ENCODE data around the gene IL10.
A peak's percentile ranks its signal among the peaks of the same experiment; 100 is the strongest.
"Not testable (repeated sequence)": the region's sequence is repeated elsewhere in the genome, so short reads cannot be mapped to it uniquely, and the experiment has no call there.

IL10 gene

DNA sequence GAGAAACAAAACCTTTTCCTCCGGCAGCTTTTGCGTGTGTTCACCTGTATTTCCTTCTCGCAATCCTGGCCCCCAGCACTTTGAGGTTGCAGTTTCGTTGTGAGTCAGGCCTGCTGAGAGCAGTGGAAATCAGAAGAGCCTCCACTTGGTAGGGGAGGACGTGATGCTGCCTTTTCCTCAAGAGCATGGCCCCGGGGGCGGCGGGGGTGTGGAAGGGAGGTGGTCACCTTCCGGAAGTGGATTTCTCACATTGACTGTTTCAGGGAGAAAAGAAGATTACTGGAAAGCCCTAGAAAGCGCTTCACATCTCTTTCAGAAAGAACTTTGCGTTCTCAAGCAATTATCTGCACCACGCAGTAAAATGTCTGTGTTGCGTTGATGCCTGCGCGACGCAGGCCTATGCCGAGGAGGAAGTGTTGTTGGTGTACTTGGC lies 12.2 kb upstream of the IL10 start:
- Mint-ChIP-seq H3K36me3 (ENCODE audit: low read depth) (no peaks in the 10 kb centered on the region), H3K27me3 (peaks cover 11% of the 10 kb centered on the region), H3K4me3 (peak overlapping the region; percentile 44), H3K9me3 (no peaks in the 10 kb centered on the region), H3K27ac (peak overlapping the region; percentile 91), H3K4me1 (ENCODE audit: low read depth) (peaks cover 70% of the 10 kb centered on the region)
- DNase-seq, result peak; percentile 90

DNA sequence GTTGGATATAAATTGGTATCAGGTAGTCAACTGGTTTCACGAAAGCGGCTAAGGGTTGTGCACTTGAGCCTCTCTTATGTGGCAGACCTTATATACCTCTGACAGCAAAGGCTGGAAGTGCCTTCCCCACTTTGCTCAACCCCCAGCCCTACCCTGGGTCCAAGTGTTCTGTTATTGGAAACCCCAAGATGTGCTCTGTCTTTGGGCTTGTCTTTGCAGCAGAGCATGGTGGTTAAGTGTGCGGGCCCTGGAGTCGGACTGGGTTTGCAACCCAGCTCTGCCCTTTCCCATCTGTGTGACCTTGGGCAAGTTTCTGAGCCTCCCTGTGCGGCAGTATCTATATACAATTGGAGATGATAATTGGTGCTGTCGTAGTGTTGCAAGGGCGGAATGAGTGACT lies 11.2 kb upstream of the IL10 start:
- Mint-ChIP-seq H3K27me3 (peaks cover 5% of the 10 kb centered on the region), H3K9me3 (no peaks in the 10 kb centered on the region), H3K4me3 (no peak overlapping the region), H3K4me1 (ENCODE audit: low read depth) (peaks cover 66% of the 10 kb centered on the region), H3K27ac (peak overlapping the region; percentile 57), H3K36me3 (ENCODE audit: low read depth) (no peaks in the 10 kb centered on the region)
- no peak for DNase-seq

DNA sequence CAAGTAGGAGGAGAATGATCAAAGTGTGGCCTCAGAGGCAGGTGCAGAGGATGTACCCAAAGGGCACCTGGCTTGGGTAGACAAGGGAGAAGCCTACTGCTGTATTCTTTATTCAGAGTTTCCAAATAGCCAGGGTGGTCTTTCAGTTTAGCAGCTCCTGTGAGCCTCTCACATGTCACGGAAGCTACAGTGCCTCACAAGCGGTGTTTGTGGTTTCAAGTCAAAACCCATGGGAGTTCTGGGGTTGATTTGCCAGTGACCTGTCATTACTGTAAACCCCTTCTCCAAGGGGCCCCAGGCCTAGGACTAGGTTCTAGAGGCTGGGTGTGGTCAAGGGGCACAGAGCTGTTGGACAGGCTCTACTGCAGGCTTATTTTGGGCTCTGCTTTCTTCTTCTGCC lies 10.2 kb upstream of the IL10 start:
- H3K27me3 Mint-ChIP-seq, result peaks cover 5% of the 10 kb centered on the region
- peak overlapping the region; percentile 6 for H3K4me3 Mint-ChIP-seq
- DNase-seq, result peak; percentile 58
- peak overlapping the region; percentile 55 for H3K27ac Mint-ChIP-seq
- H3K36me3 Mint-ChIP-seq (ENCODE audit: low read depth), result no peaks in the 10 kb centered on the region
- no peaks in the 10 kb centered on the region for H3K9me3 Mint-ChIP-seq
- peaks cover 57% of the 10 kb centered on the region for H3K4me1 Mint-ChIP-seq (ENCODE audit: low read depth)

GRCh38 chr1:206779638-206780037 lies 7.3 kb upstream of the IL10 start:
- Mint-ChIP-seq H3K4me1 (ENCODE audit: low read depth) (peaks cover 32% of the 10 kb centered on the region), H3K4me3 (no peak overlapping the region), H3K36me3 (ENCODE audit: low read depth) (no peaks in the 10 kb centered on the region), H3K27me3 (no peaks in the 10 kb centered on the region), H3K27ac (no peak overlapping the region), H3K9me3 (no peaks in the 10 kb centered on the region)
- DNase-seq, result no peak

GRCh38 chr1:206778911-206779310 lies 6.6 kb upstream of the IL10 start:
- peaks cover 32% of the 10 kb centered on the region for H3K4me1 Mint-ChIP-seq (ENCODE audit: low read depth)
- H3K27me3 Mint-ChIP-seq; DNase-seq; H3K9me3 Mint-ChIP-seq; H3K36me3 Mint-ChIP-seq (ENCODE audit: low read depth); H3K4me3 Mint-ChIP-seq; H3K27ac Mint-ChIP-seq: not testable (repeated sequence)

DNA sequence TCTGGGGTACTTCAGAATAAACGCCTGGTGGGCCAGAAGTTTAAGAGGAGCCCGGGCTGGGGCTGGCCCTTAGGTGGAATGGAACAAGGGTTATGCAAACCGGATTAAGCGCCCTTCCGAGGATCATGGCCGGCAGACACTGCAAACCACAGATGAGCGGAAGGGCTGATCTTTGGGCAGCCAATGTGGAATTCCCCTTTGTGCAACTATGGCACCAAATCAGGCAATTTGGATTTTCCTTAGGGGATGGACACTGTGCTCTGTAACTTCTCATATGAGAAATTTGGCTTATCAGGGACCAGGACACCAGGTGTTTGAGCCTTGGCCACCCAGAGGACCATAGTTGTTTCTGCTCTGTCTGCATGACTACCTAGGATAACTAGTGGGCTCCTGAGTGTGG lies 5.7 kb upstream of the IL10 start:
- Mint-ChIP-seq H3K4me3 (no peak overlapping the region), H3K4me1 (ENCODE audit: low read depth) (peaks cover 31% of the 10 kb centered on the region), H3K27ac (no peak overlapping the region), H3K27me3 (no peaks in the 10 kb centered on the region), H3K36me3 (ENCODE audit: low read depth) (no peaks in the 10 kb centered on the region), H3K9me3 (no peaks in the 10 kb centered on the region)
- no peak for DNase-seq

- DNase-seq, result no peak
- Mint-ChIP-seq H3K4me1 (ENCODE audit: low read depth) (peaks cover 34% of the 10 kb centered on the region), H3K4me3 (no peak overlapping the region), H3K27me3 (peaks cover 12% of the 10 kb centered on the region), H3K9me3 (no peaks in the 10 kb centered on the region), H3K27ac (no peak overlapping the region), H3K36me3 (ENCODE audit: low read depth) (no peaks in the 10 kb centered on the region)
These were observed 3.9 kb upstream of the IL10 start for GRCh38 chr1:206776229-206776628.

GRCh38 chr1:206774093-206774492 lies 1.8 kb upstream of the IL10 start:
- no peaks in the 10 kb centered on the region for H3K36me3 Mint-ChIP-seq (ENCODE audit: low read depth)
- no peak overlapping the region for H3K27ac Mint-ChIP-seq
- H3K9me3 Mint-ChIP-seq, result no peaks in the 10 kb centered on the region
- H3K4me1 Mint-ChIP-seq (ENCODE audit: low read depth), result peaks cover 56% of the 10 kb centered on the region
- DNase-seq, result no peak
- no peak overlapping the region for H3K4me3 Mint-ChIP-seq
- H3K27me3 Mint-ChIP-seq, result peaks cover 20% of the 10 kb centered on the region

GRCh38 chr1:206771338-206771692 lies 979 bp downstream of the IL10 start:
- Mint-ChIP-seq H3K27ac (no peak overlapping the region), H3K4me3 (peak overlapping the region; percentile 46), H3K36me3 (ENCODE audit: low read depth) (no peaks in the 10 kb centered on the region), H3K9me3 (no peaks in the 10 kb centered on the region), H3K27me3 (peaks cover 20% of the 10 kb centered on the region), H3K4me1 (ENCODE audit: low read depth) (peaks cover 80% of the 10 kb centered on the region)
- no peak for DNase-seq

GRCh38 chr1:206770531-206771337 lies 1.6 kb downstream of the IL10 start, which contains the start of gene IL19:
IL19 (plus strand) TSS chr1:206770773; CDS start chr1:206836663, 65,890 bp downstream.
- Mint-ChIP-seq H3K9me3 (no peaks in the 10 kb centered on the region), H3K4me3 (peak within 1 kb of the TSS; percentile 46), H3K27ac (peak within 1 kb of the TSS; percentile 73), H3K4me1 (ENCODE audit: low read depth) (peaks cover 86% of the 10 kb centered on the region), H3K27me3 (peaks cover 20% of the 10 kb centered on the region), H3K36me3 (ENCODE audit: low read depth) (no peaks in the 10 kb centered on the region)
- DNase-seq, result no peak

DNA sequence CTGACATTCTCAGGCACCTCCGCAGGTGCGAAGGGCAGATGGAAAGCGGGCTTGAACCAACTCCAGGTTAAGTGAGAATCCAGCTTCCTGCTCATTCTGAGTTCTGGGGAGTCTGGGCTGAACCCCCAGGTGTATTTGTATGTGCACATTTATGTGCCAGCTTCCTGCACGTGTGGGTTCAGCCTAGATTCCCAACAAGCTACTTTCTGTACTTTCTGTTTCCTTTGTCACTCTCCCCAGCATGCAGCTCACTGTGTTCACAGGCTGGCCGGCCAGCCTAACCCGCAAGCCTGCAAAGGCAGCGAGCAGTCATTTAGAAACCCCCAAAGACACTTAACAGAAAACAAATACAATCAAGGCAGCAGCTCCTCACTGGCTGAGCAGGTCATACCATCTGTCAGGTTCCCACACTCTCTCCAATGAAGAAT lies 3.0 kb downstream of the IL10 start:
- no peaks in the 10 kb centered on the region for H3K9me3 Mint-ChIP-seq
- peaks cover 20% of the 10 kb centered on the region for H3K27me3 Mint-ChIP-seq
- peak overlapping the region; percentile 73 for H3K27ac Mint-ChIP-seq
- DNase-seq, result peak; percentile 71
- H3K36me3 Mint-ChIP-seq (ENCODE audit: low read depth), result no peaks in the 10 kb centered on the region
- H3K4me1 Mint-ChIP-seq (ENCODE audit: low read depth), result peaks cover 92% of the 10 kb centered on the region
- H3K4me3 Mint-ChIP-seq, result peak overlapping the region; percentile 46

DNA sequence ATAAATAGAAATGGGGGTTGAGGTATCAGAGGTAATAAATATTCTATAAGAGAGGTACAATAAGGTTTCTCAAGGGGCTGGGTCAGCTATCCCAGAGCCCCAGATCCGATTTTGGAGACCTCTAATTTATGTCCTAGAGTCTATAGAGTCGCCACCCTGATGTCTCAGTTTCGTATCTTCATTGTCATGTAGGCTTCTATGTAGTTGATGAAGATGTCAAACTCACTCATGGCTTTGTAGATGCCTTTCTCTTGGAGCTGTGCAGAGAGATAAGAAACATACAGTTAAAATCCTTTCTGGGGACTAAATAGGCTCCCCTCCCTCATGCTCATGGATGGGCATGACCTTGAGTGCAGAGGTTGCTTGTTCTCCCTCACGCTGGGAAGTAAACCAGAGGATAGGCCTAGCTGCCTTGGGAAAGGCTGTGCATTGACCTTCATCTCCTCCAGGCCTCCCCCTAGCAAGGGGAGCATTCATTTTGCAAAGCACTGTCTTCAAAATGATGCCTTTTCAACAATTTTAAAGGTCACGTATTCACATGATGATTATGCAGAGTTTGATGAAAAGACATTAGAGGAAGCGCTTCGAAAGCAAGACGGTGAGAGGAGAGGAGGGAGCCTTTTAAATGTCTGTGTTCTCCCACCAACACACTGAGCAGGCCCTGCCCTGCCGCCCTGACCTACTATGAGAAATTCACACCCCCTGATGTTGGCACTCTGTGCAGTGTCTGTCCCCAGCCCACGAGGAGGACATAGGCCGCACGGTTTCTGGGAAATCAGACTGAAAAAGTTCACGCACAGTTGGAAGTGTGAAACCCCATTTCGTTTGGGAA lies 3.6 kb downstream of the IL10 start:
- no peak for DNase-seq
- Mint-ChIP-seq H3K27ac (peak overlapping the region; percentile 73), H3K9me3 (no peaks in the 10 kb centered on the region), H3K36me3 (ENCODE audit: low read depth) (no peaks in the 10 kb centered on the region), H3K27me3 (peaks cover 20% of the 10 kb centered on the region), H3K4me1 (ENCODE audit: low read depth) (peaks cover 92% of the 10 kb centered on the region), H3K4me3 (peak overlapping the region; percentile 46)

DNA sequence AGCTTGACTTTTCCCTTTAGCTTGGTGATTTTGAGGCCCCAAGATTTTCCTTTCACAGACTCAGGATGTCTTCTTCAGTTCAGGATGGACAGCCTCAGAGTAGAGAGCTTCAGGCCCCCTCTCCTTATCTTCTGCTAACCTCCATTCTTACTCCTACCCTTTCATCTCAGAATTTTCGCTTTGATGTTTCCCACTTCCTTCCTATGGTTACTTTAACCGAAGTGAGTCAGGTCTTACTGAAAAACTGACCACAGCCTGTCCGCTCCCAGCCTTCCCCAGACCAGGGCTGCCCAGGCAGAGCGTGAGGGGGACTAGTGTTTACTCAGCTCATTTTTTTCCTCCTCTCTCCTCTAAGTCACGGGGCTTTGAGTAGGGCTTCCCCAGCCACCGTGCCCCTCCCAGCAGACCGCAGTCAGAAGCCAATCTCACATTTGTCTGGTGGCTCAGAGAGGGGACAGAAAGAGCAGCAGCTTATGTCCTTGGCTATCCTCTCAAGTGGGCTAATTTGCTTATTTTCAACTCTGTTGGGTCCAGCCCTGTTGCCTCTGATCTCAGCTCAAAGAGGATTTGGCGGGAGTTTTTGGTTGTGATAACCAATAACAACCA lies 5.9 kb downstream of the IL10 start:
- no peaks in the 10 kb centered on the region for H3K36me3 Mint-ChIP-seq (ENCODE audit: low read depth)
- H3K27ac Mint-ChIP-seq, result peak overlapping the region; percentile 88
- H3K27me3 Mint-ChIP-seq, result peaks cover 8% of the 10 kb centered on the region
- DNase-seq, result peak; percentile 78
- H3K4me1 Mint-ChIP-seq (ENCODE audit: low read depth), result peaks cover 78% of the 10 kb centered on the region
- H3K4me3 Mint-ChIP-seq, result peak overlapping the region; percentile 61
- no peaks in the 10 kb centered on the region for H3K9me3 Mint-ChIP-seq

DNA sequence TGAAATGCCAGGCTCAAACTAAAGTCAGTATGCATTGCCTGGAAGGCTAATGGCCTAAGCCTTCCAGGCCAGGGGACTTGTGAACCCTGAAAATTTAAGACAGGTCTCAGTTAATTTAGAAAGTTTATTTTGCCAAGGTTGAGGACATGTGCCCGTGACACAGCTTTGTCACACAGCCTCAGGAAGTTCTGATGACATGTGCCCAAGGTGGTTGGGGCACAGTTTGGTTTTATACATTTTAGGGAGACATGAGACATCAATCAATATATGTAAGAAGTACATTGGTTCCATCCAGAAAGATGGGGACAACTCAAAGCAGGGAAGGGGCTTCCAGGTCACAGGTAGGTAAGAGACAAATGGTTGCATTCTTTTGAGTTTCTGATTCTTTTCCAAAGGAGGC lies 6.5 kb downstream of the IL10 start:
- not testable (repeated sequence) for H3K36me3 Mint-ChIP-seq (ENCODE audit: low read depth); H3K4me3 Mint-ChIP-seq
- H3K27ac Mint-ChIP-seq, result peak overlapping the region; percentile 88

More for the DNA sequence above, 6.5 kb downstream of the IL10 start:
- peaks cover 75% of the 10 kb centered on the region for H3K4me1 Mint-ChIP-seq (ENCODE audit: low read depth)
- H3K9me3 Mint-ChIP-seq, H3K27me3 Mint-ChIP-seq, DNase-seq: not testable (repeated sequence)
